Natural killer cell (primary cell): ENCODE results near the gene AXL. TPM values are rescaled to one million over a fixed set of nuclear protein-coding genes. Genes with fewer than 3 reads are reported as not detected.

Experiments
- ATAC-seq, 3 donors: fragments of 150-1000 bp in 2 of 3; fragments of 200-7000 bp in 1 of 3; cut with Tn5 transposase; 1 replicate in 1 of 3; 2 replicates in 2 of 3; pipeline ENCODE4 v1.10.0; 2021; ENCODE audit warnings: mild to moderate bottlenecking in 2 of 3, moderate library complexity in 2 of 3
- DNase-seq, 2 donors: peaks; one replicate each; pipeline versions ENCODE4 v3.0.0 to v3.0.0-alpha.2; 2013 to 2021; ENCODE audit warnings: mixed read lengths in 1 of 2
- H3K27ac ChIP-seq: one replicate; pipeline ENCODE4 v1.5.1; 2013; ENCODE audit warnings: mild to moderate bottlenecking, low read length
- H3K27me3 ChIP-seq: one replicate; pipeline ENCODE4 v1.6.1; 2013; ENCODE audit warnings: low read length; ENCODE audit not compliant: control insufficient read depth, insufficient read depth
- H3K36me3 ChIP-seq: one replicate; pipeline ENCODE4 v1.6.1; 2013; ENCODE audit warnings: low read length; ENCODE audit not compliant: control insufficient read depth, insufficient read depth
- H3K4me1 ChIP-seq: one replicate; pipeline ENCODE4 v1.6.1; 2013; ENCODE audit warnings: low read length; ENCODE audit not compliant: control insufficient read depth, insufficient read depth
- H3K4me3 ChIP-seq: one replicate; pipeline ENCODE4 v1.5.1; 2013; ENCODE audit warnings: low read length
- H3K9me3 ChIP-seq: one replicate; pipeline ENCODE4 v1.6.1; 2013; ENCODE audit warnings: low read length; ENCODE audit not compliant: control insufficient read depth, insufficient read depth
- H3K27ac Mint-ChIP-seq, 2 donors: one replicate each; pipeline ENCODE4 v1.8.0; 2022; ENCODE audit warnings: mild to moderate bottlenecking in 2 of 2, mixed read lengths in 2 of 2, moderate library complexity in 1 of 2
- H3K27me3 Mint-ChIP-seq, 2 donors: one replicate each; pipeline ENCODE4 v1.8.0; 2022; ENCODE audit warnings: low read depth in 2 of 2, mixed read lengths in 2 of 2
- H3K36me3 Mint-ChIP-seq: one replicate; pipeline ENCODE4 v1.8.0; 2022; ENCODE audit warnings: mixed read lengths
- H3K4me1 Mint-ChIP-seq, 2 donors: one replicate each; pipeline ENCODE4 v1.8.0; 2022; ENCODE audit warnings: mixed read lengths in 2 of 2
- H3K4me3 Mint-ChIP-seq: one replicate; pipeline ENCODE4 v1.8.0; 2022; ENCODE audit warnings: mild to moderate bottlenecking, moderate library complexity, mixed read lengths
- H3K9me3 Mint-ChIP-seq, 2 donors: one replicate each; pipeline ENCODE4 v1.8.0; 2022; ENCODE audit warnings: mixed read lengths in 2 of 2
- CTCF ChIP-seq: fragments of 200-600 bp; IDR thresholded peaks from one replicate; pipeline ENCODE4 v1.8.0; 2022; ENCODE audit warnings: antibody characterized with exemption
- WGBS: methylation state at CpG from one replicate; pipeline ENCODE4 v1.1.7; 2013; ENCODE audit warnings: missing lambda C conversion rate; ENCODE audit not compliant: insufficient coverage; 5-methylcytosine and 5-hydroxymethylcytosine counted together
- intact Hi-C: fragments of 100-400 bp; cut with micrococcal nuclease; formaldehyde crosslinking; loops from one replicate; pipeline ENCODE4 v1.14.2; 2022
- total RNA-seq, 4 donors: library from RNA; stranded (reverse); fragments of 120-200 nt in 1 of 4; gene quantifications; one replicate each; pipeline versions ENCODE4 v1.2.3 to v1.2.4, GENCODE V29; 2013 to 2022

AXL gene
- total RNA-seq, 3 donors from 2014 or later (not counting 1 experiment from before 2014, with no cell fraction given), result 0.16 to 0.70 TPM; not detected in 1

- no peak for ATAC-seq
Measured at GRCh38 chr19:41244117-41244516, 25.1 kb downstream of the AXL start.

GRCh38 chr19:41245843-41246242 lies 26.8 kb downstream of the AXL start:
- Mint-ChIP-seq H3K36me3 (no peaks in the 10 kb centered on the region), H3K4me3 (no peak overlapping the region), H3K9me3 (no peaks in the 10 kb centered on the region), H3K4me1 (no peaks in the 10 kb centered on the region), H3K27ac (no peak overlapping the region), H3K27me3 (no peaks in the 10 kb centered on the region)
- no peaks in the 10 kb centered on the region for H3K9me3 ChIP-seq
- no peaks in the 10 kb centered on the region for H3K4me1 ChIP-seq
- no peaks in the 10 kb centered on the region for H3K36me3 ChIP-seq
- 94% methylated on average over 3 of the region's 3 CpGs for WGBS
- no peak overlapping the region for H3K4me3 ChIP-seq
- no peak for DNase-seq
- no peak overlapping the region for H3K27ac ChIP-seq
- TF ChIP-seq CTCF, result no peak
- intact Hi-C loops, result no loop called here
- H3K27me3 ChIP-seq, result no peaks in the 10 kb centered on the region
- ATAC-seq, result no peak

More at GRCh38 chr19:41244117-41244516, 25.1 kb downstream of the AXL start:
- Mint-ChIP-seq H3K36me3 (no peaks in the 10 kb centered on the region), H3K27me3 (peaks cover 0 to 2% of the 10 kb centered on the region in 2 donors), H3K4me3 (no peak overlapping the region), H3K27ac (no peak overlapping the region), H3K9me3 (no peaks in the 10 kb centered on the region), H3K4me1 (no peaks in the 10 kb centered on the region)
- WGBS, result 81% methylated on average over 4 of the region's 4 CpGs
- Histone ChIP-seq H3K4me1 (no peaks in the 10 kb centered on the region), H3K9me3 (no peaks in the 10 kb centered on the region), H3K27ac (no peak overlapping the region), H3K4me3 (no peak overlapping the region), H3K27me3 (no peaks in the 10 kb centered on the region), H3K36me3 (no peaks in the 10 kb centered on the region)
- DNase-seq, result no peak
- TF ChIP-seq CTCF, result no peak
- intact Hi-C loops, result no loop called here

GRCh38 chr19:41248895-41249294 lies 29.9 kb downstream of the AXL start:
- Histone ChIP-seq H3K4me1 (no peaks in the 10 kb centered on the region), H3K4me3 (no peak overlapping the region), H3K27ac (no peak overlapping the region), H3K36me3 (no peaks in the 10 kb centered on the region), H3K9me3 (no peaks in the 10 kb centered on the region), H3K27me3 (no peaks in the 10 kb centered on the region)
- Mint-ChIP-seq H3K27ac (no peak overlapping the region), H3K27me3 (peaks cover 10 to 11% of the 10 kb centered on the region in 2 donors), H3K4me1 (no peaks in the 10 kb centered on the region), H3K9me3 (no peaks in the 10 kb centered on the region), H3K36me3 (no peaks in the 10 kb centered on the region), H3K4me3 (no peak overlapping the region)
- ATAC-seq (no peak), DNase-seq (no peak)
- no peak for TF ChIP-seq CTCF
- intact Hi-C loops, result no loop called here
- WGBS, result 88% methylated on average over 4 of the region's 4 CpGs

- Mint-ChIP-seq H3K4me1 (no peaks in the 10 kb centered on the region), H3K4me3 (no peak overlapping the region), H3K27me3 (peaks cover 10 to 11% of the 10 kb centered on the region in 2 donors), H3K36me3 (no peaks in the 10 kb centered on the region), H3K9me3 (no peaks in the 10 kb centered on the region), H3K27ac (no peak overlapping the region)
- intact Hi-C loops, result no loop called here
- WGBS, result 97% methylated on average over 9 of the region's 9 CpGs
- no peak for ATAC-seq
- TF ChIP-seq CTCF, result no peak
- no peak overlapping the region for H3K27ac ChIP-seq
- H3K4me1 ChIP-seq, result no peaks in the 10 kb centered on the region
- no peak for DNase-seq
- no peaks in the 10 kb centered on the region for H3K9me3 ChIP-seq
- H3K4me3 ChIP-seq, result no peak overlapping the region
- H3K36me3 ChIP-seq, result no peaks in the 10 kb centered on the region
- H3K27me3 ChIP-seq, result no peaks in the 10 kb centered on the region
Measured at GRCh38 chr19:41249707-41250423, 30.8 kb downstream of the AXL start.
